Measurements from ENCODE around the gene C1orf35. TPM values are rescaled to one million over a fixed set of nuclear protein-coding genes. Genes with fewer than 3 reads are reported as not detected.

Gene C1orf35
- total and polyA plus RNA-seq, 2 experiments from 2014 or later = 36.2 to 43.7 TPM

- DNase-seq (ENCODE audit: low read depth in 1 of 2, low spot score in 1 of 2) = no peak
- TF ChIP-seq, protein P1, sequence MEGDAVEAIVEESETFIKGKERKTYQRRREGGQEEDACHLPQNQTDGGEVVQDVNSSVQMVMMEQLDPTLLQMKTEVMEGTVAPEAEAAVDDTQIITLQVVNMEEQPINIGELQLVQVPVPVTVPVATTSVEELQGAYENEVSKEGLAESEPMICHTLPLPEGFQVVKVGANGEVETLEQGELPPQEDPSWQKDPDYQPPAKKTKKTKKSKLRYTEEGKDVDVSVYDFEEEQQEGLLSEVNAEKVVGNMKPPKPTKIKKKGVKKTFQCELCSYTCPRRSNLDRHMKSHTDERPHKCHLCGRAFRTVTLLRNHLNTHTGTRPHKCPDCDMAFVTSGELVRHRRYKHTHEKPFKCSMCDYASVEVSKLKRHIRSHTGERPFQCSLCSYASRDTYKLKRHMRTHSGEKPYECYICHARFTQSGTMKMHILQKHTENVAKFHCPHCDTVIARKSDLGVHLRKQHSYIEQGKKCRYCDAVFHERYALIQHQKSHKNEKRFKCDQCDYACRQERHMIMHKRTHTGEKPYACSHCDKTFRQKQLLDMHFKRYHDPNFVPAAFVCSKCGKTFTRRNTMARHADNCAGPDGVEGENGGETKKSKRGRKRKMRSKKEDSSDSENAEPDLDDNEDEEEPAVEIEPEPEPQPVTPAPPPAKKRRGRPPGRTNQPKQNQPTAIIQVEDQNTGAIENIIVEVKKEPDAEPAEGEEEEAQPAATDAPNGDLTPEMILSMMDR (IDR thresholded peaks at IDR 0.05; ENCODE audit: low read depth, low read length) = no peak
- Histone ChIP-seq H3K4me1 (ENCODE audit: low read depth) (no peaks in the 10 kb centered on the region), H3K27ac (no peak overlapping the region), H3K4me3 (no peak overlapping the region), H3K9me3 (ENCODE audit: low read depth) (no peaks in the 10 kb centered on the region), H3K27me3 (peaks cover 65% of the 10 kb centered on the region), H3K36me3 (no peaks in the 10 kb centered on the region)
These were observed 44.0 kb downstream of the C1orf35 start for GRCh38 chr1:228058949-228059633.

- Histone ChIP-seq H3K4me3 (no peak overlapping the region), H3K9me3 (ENCODE audit: low read depth) (no peaks in the 10 kb centered on the region), H3K4me1 (ENCODE audit: low read depth) (no peaks in the 10 kb centered on the region), H3K36me3 (no peaks in the 10 kb centered on the region), H3K27ac (no peak overlapping the region), H3K27me3 (peaks cover 65% of the 10 kb centered on the region)
- DNase-seq (ENCODE audit: low read depth in 1 of 2, low spot score in 1 of 2) = no peak
- TF ChIP-seq, protein P1 (IDR thresholded peaks at IDR 0.05; ENCODE audit: low read depth, low read length) = no peak
These were observed 44.8 kb downstream of the C1orf35 start for GRCh38 chr1:228058172-228058948.

Other genes with a start within 250 kb of the C1orf35 start
- 1.4 and 1.9 TPM in 2 replicates for gene WNT9A, start 155.4 kb downstream of the C1orf35 start, total RNA-seq
- gene WNT9A, start 155.4 kb downstream of the C1orf35 start, polyA plus RNA-seq = 0.14 TPM in 1 of 2 replicates, not detected in the other
- not detected in 2 replicates for gene WNT3A, start 96.3 kb downstream of the C1orf35 start, total RNA-seq
- gene WNT3A, start 96.3 kb downstream of the C1orf35 start, polyA plus RNA-seq = 0.12 TPM in 1 of 2 replicates, not detected in the other
- gene ARF1, start 20.6 kb downstream of the C1orf35 start, total RNA-seq = 421 and 499 TPM in 2 replicates
- 662 and 732 TPM in 2 replicates for gene ARF1, start 20.6 kb downstream of the C1orf35 start, polyA plus RNA-seq
- 106 and 139 TPM in 2 replicates for gene MRPL55, start 6.0 kb upstream of the C1orf35 start, total RNA-seq
- gene MRPL55, start 6.0 kb upstream of the C1orf35 start, polyA plus RNA-seq = 144 and 193 TPM in 2 replicates
- gene GUK1, start 37.0 kb upstream of the C1orf35 start, total RNA-seq = 354 and 408 TPM in 2 replicates
- gene GUK1, start 37.0 kb upstream of the C1orf35 start, polyA plus RNA-seq = 394 and 450 TPM in 2 replicates
- 0.51 and 0.88 TPM in 2 replicates for gene GJC2, start 46.6 kb upstream of the C1orf35 start, total RNA-seq
- gene GJC2, start 46.6 kb upstream of the C1orf35 start, polyA plus RNA-seq = 0.10 and 0.13 TPM in 2 replicates
- gene IBA57, start 62.5 kb upstream of the C1orf35 start, total RNA-seq = 4.8 and 5.1 TPM in 2 replicates
- gene IBA57, start 62.5 kb upstream of the C1orf35 start, polyA plus RNA-seq = 6.4 and 8.3 TPM in 2 replicates
- gene OBSCN, start 104.7 kb upstream of the C1orf35 start, total RNA-seq = 191 and 390 TPM in 2 replicates
- gene OBSCN, start 104.7 kb upstream of the C1orf35 start, polyA plus RNA-seq = 87.1 and 121 TPM in 2 replicates